LoVo (cell line): ENCODE measurements around the gene KYAT1.

ENCODE experiments used
- DNase-seq: peaks from one replicate; pipeline ENCODE4 v3.0.0-alpha.2; 2016; ENCODE audit warnings: low spot score

Gene KYAT1

GRCh38 chr9:128881884-128882676 is at the start of gene KYAT1, which contains the start of gene LRRC8A:
KYAT1 (minus strand) TSS chr9:128881950; CDS start chr9:128845405, 36,545 bp downstream.
LRRC8A (plus strand) TSS chr9:128882133; CDS start chr9:128907165, 25,032 bp downstream.
- peak; percentile 96 for DNase-seq

GRCh38 chr9:128929560-128929959 is 47.8 kb upstream of the KYAT1 start:
- no peak for DNase-seq

- no peak for DNase-seq
Measured at GRCh38 chr9:128928624-128929023, 46.9 kb upstream of the KYAT1 start.

- peak; percentile 68 for DNase-seq
Measured at GRCh38 chr9:128927731-128928411, 46.1 kb upstream of the KYAT1 start.

- no peak for DNase-seq
Measured at GRCh38 chr9:128923493-128923883, 41.7 kb upstream of the KYAT1 start.

GRCh38 chr9:128921881-128922763 is 40.4 kb upstream of the KYAT1 start:
- no peak for DNase-seq

GRCh38 chr9:128920381-128921058 is 38.8 kb upstream of the KYAT1 start, which contains the start of gene PHYHD1:
PHYHD1 (plus strand) TSS chr9:128920982; CDS start chr9:128922324, 1,342 bp downstream.
- DNase-seq = no peak

- no peak for DNase-seq
Measured at GRCh38 chr9:128919402-128920089, 37.8 kb upstream of the KYAT1 start.

GRCh38 chr9:128918921-128919320 is 37.2 kb upstream of the KYAT1 start:
- no peak for DNase-seq

- DNase-seq = no peak
Measured at GRCh38 chr9:128917151-128917849, 35.5 kb upstream of the KYAT1 start.

GRCh38 chr9:128916745-128917144 is 35.0 kb upstream of the KYAT1 start:
- DNase-seq = no peak

- DNase-seq = no peak
Measured at GRCh38 chr9:128916204-128916603, 34.5 kb upstream of the KYAT1 start.

- no peak for DNase-seq
Measured at GRCh38 chr9:128913995-128914772, 32.4 kb upstream of the KYAT1 start.

- no peak for DNase-seq
Measured at GRCh38 chr9:128913048-128913900, 31.5 kb upstream of the KYAT1 start.

GRCh38 chr9:128912270-128912853 is 30.6 kb upstream of the KYAT1 start:
- DNase-seq = no peak

GRCh38 chr9:128911529-128912035 is 29.8 kb upstream of the KYAT1 start:
- no peak for DNase-seq

- no peak for DNase-seq
Measured at GRCh38 chr9:128910906-128911305, 29.2 kb upstream of the KYAT1 start.

GRCh38 chr9:128909859-128910258 is 28.1 kb upstream of the KYAT1 start:
- no peak for DNase-seq
